OCI-LY3 (cell line): ENCODE measurements around the gene WDR11.
A peak's percentile ranks its signal among the peaks of the same experiment; 100 is the strongest.

Experiments
- H2AFZ ChIP-seq: fragments of 200-600, 300-600 bp; shearing (Covaris generic); 2 replicates; pipeline ENCODE4 v1.6.0; 2014; ENCODE audit warnings: antibody characterized with exemption, low read depth, low read length
- H3K27ac ChIP-seq: fragments of 200-600, 300-600 bp; sonication (generic); 2 replicates; pipeline ENCODE4 v1.5.1; 2014; ENCODE audit warnings: mild to moderate bottlenecking, low read length, moderate library complexity, mixed read lengths
- H3K27me3 ChIP-seq: fragments of 200-600, 300-600 bp; sonication (generic); 2 replicates; pipeline ENCODE4 v1.6.1; 2014; ENCODE audit warnings: low read depth, low read length, mixed read lengths
- H3K36me3 ChIP-seq: fragments of 200-600, 300-600 bp; sonication (generic); replicated peaks from 2 replicates; pipeline ENCODE3; 2014; ENCODE audit warnings: low read depth, low read length, mixed read lengths
- H3K4me1 ChIP-seq: fragments of 300-600, 200-600 bp; sonication (generic); 2 replicates; pipeline ENCODE4 v1.6.1; 2014; ENCODE audit warnings: low read length, mixed read lengths
- H3K4me2 ChIP-seq: fragments of 200-600, 300-600 bp; sonication (generic); 2 replicates; pipeline ENCODE4 v1.6.1; 2014; ENCODE audit warnings: low read length, mixed read lengths
- H3K4me3 ChIP-seq: fragments of 300-600, 200-600 bp; sonication (generic); 2 replicates; pipeline ENCODE4 v1.5.1; 2014; ENCODE audit warnings: antibody characterized with exemption, mild to moderate bottlenecking, low read length, moderate library complexity
- H3K79me2 ChIP-seq: fragments of 300-600, 200-600 bp; shearing (Covaris generic); 2 replicates; pipeline ENCODE4 v1.6.1; 2014; ENCODE audit warnings: mild to moderate bottlenecking, low read length, mixed read lengths
- H3K9ac ChIP-seq: fragments of 300-600, 200-600 bp; shearing (Covaris generic); 2 replicates; pipeline ENCODE4 v1.6.0; 2014; ENCODE audit warnings: mild to moderate bottlenecking, low read length, moderate library complexity
- H3K9me3 ChIP-seq: fragments of 200-600, 300-600 bp; shearing (Covaris generic); 2 replicates; pipeline ENCODE4 v1.6.1; 2014; ENCODE audit warnings: low read length, mixed read lengths; ENCODE audit not compliant: insufficient read depth
- H4K20me1 ChIP-seq: fragments of 200-600, 300-600 bp; sonication (generic); 2 replicates; pipeline ENCODE4 v1.6.1; 2016; ENCODE audit warnings: low read length, mixed read lengths; ENCODE audit not compliant: insufficient read depth
- EZH2phosphoT487 ChIP-seq: fragments of 200-600 bp; shearing (Covaris generic); IDR thresholded peaks from 2 replicates; pipeline ENCODE4 v1.6.1; 2018; ENCODE audit warnings: antibody characterized with exemption, mixed run types, low read depth
- TF ChIP-seq, protein P1 (sequence below): fragments of 200-600, 300-600 bp; sonication (generic); IDR thresholded peaks from 2 replicates; pipeline ENCODE4 v1.5.1; 2014; ENCODE audit warnings: antibody characterized with exemption, low read length, low read depth

WDR11 gene, protein sequence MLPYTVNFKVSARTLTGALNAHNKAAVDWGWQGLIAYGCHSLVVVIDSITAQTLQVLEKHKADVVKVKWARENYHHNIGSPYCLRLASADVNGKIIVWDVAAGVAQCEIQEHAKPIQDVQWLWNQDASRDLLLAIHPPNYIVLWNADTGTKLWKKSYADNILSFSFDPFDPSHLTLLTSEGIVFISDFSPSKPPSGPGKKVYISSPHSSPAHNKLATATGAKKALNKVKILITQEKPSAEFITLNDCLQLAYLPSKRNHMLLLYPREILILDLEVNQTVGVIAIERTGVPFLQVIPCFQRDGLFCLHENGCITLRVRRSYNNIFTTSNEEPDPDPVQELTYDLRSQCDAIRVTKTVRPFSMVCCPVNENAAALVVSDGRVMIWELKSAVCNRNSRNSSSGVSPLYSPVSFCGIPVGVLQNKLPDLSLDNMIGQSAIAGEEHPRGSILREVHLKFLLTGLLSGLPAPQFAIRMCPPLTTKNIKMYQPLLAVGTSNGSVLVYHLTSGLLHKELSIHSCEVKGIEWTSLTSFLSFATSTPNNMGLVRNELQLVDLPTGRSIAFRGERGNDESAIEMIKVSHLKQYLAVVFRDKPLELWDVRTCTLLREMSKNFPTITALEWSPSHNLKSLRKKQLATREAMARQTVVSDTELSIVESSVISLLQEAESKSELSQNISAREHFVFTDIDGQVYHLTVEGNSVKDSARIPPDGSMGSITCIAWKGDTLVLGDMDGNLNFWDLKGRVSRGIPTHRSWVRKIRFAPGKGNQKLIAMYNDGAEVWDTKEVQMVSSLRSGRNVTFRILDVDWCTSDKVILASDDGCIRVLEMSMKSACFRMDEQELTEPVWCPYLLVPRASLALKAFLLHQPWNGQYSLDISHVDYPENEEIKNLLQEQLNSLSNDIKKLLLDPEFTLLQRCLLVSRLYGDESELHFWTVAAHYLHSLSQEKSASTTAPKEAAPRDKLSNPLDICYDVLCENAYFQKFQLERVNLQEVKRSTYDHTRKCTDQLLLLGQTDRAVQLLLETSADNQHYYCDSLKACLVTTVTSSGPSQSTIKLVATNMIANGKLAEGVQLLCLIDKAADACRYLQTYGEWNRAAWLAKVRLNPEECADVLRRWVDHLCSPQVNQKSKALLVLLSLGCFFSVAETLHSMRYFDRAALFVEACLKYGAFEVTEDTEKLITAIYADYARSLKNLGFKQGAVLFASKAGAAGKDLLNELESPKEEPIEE

GRCh38 chr10:120850911-120851865, at the start of gene WDR11:
Gene WDR11 (plus strand): TSS chr10:120851362. CDS start chr10:120851421, 59 bp downstream.
- H2AFZ ChIP-seq, result peak within 1 kb of the TSS; percentile 98
- peaks cover 16% of the 10 kb centered on the region for H3K36me3 ChIP-seq
- H3K4me1 ChIP-seq, result peaks cover 28% of the 10 kb centered on the region
- H3K4me3 ChIP-seq, result peak within 1 kb of the TSS; percentile 97
- H4K20me1 ChIP-seq, result no peaks in the 10 kb centered on the region
- peaks cover 43% of the 10 kb centered on the region for H3K79me2 ChIP-seq
- H3K9ac ChIP-seq, result peak within 1 kb of the TSS; percentile 81
- no peak for TF ChIP-seq EZH2phosphoT487
- TF ChIP-seq, protein P1, sequence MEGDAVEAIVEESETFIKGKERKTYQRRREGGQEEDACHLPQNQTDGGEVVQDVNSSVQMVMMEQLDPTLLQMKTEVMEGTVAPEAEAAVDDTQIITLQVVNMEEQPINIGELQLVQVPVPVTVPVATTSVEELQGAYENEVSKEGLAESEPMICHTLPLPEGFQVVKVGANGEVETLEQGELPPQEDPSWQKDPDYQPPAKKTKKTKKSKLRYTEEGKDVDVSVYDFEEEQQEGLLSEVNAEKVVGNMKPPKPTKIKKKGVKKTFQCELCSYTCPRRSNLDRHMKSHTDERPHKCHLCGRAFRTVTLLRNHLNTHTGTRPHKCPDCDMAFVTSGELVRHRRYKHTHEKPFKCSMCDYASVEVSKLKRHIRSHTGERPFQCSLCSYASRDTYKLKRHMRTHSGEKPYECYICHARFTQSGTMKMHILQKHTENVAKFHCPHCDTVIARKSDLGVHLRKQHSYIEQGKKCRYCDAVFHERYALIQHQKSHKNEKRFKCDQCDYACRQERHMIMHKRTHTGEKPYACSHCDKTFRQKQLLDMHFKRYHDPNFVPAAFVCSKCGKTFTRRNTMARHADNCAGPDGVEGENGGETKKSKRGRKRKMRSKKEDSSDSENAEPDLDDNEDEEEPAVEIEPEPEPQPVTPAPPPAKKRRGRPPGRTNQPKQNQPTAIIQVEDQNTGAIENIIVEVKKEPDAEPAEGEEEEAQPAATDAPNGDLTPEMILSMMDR, result no peak
- peak within 1 kb of the TSS; percentile 91 for H3K4me2 ChIP-seq
- no peaks in the 10 kb centered on the region for H3K9me3 ChIP-seq
- no peaks in the 10 kb centered on the region for H3K27me3 ChIP-seq
- H3K27ac ChIP-seq, result peak within 1 kb of the TSS; percentile 80

GRCh38 chr10:120802935-120803334, 48.2 kb upstream of the WDR11 start:
- no peak overlapping the region for H2AFZ ChIP-seq
- TF ChIP-seq, protein P1, result no peak
- TF ChIP-seq EZH2phosphoT487, result no peak
- no peaks in the 10 kb centered on the region for H4K20me1 ChIP-seq
- no peak overlapping the region for H3K4me2 ChIP-seq
- H3K27ac ChIP-seq, result no peak overlapping the region
- no peak overlapping the region for H3K9ac ChIP-seq
- H3K79me2 ChIP-seq, result no peaks in the 10 kb centered on the region
- H3K4me1 ChIP-seq, result 0 out of 2 replicates have a peak, but pooled peaks cover 4% of the 10 kb centered on the region
- H3K27me3 ChIP-seq, result no peaks in the 10 kb centered on the region
- H3K36me3 ChIP-seq, result no peaks in the 10 kb centered on the region
- H3K9me3 ChIP-seq, result no peaks in the 10 kb centered on the region
- H3K4me3 ChIP-seq, result no peak overlapping the region

- H4K20me1 ChIP-seq, result no peaks in the 10 kb centered on the region
These were observed 47.2 kb upstream of the WDR11 start for GRCh38 chr10:120803972-120804371.

More at GRCh38 chr10:120803972-120804371, 47.2 kb upstream of the WDR11 start:
- Histone ChIP-seq H3K79me2 (no peaks in the 10 kb centered on the region), H3K4me3 (no peak overlapping the region), H3K27me3 (no peaks in the 10 kb centered on the region), H3K4me2 (no peak overlapping the region), H3K4me1 (peaks cover 4% of the 10 kb centered on the region; the same call in 1 of the 2 replicates), H3K36me3 (no peaks in the 10 kb centered on the region), H2AFZ (no peak overlapping the region), H3K27ac (no peak overlapping the region), H3K9ac (no peak overlapping the region), H3K9me3 (no peaks in the 10 kb centered on the region)
- no peak for TF ChIP-seq EZH2phosphoT487
- TF ChIP-seq, protein P1, result no peak
